Prostate gland (tissue), 2 donors: ENCODE measurements around the gene ZNF142.

Source experiments
- CTCF ChIP-seq, 4 experiments: fragments of 200-600 bp in 2 of 4; fragments of 450-650 bp in 2 of 4; sonication (generic) in 2 of 4; IDR thresholded peaks; 1 replicate in 3 of 4; 2 replicates in 1 of 4; pipeline ENCODE4 v1.5.1; 2016 to 2019; ENCODE audit warnings: antibody characterized with exemption in 4 of 4, mild to moderate bottlenecking in 2 of 4, moderate library complexity in 2 of 4
- POLR2A ChIP-seq: fragments of 450-650 bp; IDR thresholded peaks from one replicate; pipeline ENCODE4 v1.6.1; 2016; ENCODE audit warnings: antibody characterized with exemption, mild to moderate bottlenecking
- POLR2AphosphoS5 ChIP-seq: sonication (generic); formaldehyde crosslinking; IDR thresholded peaks from one replicate; pipeline ENCODE4 v1.6.1; 2017; ENCODE audit warnings: antibody characterized with exemption

DNA sequence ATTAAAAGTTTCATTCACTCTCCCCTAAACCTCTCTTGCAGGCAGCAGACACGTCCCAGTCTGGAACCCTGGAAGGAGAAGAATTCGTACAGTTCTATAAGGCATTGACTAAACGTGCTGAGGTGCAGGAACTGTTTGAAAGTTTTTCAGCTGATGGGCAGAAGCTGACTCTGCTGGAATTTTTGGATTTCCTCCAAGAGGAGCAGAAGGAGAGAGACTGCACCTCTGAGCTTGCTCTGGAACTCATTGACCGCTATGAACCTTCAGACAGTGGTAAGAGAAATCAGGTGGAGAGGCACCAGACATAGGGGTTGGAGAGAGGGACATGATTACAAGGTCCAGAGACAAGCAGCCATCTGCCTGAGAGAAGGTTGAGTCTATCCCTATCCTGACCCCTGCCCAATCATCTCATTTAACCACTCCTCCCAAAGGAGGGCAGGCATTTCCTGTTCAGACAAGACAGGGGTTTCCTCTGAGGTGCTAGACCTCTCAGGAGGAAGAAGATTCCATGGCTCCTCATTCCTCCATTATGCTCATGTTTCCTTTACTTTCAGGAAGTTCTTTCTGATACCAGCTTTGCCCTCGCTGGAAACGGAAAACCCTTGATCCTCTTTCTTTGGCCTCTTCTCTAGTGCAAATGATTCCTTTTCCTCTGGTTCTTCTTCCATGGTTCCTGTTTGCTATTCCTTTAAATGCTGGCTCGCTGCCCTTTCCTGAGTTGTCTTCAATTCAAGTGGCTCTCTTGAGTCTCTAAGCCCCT, 36.6 kb downstream of the ZNF142 start:
- TF ChIP-seq CTCF (IDR thresholded peaks at IDR 0.05) = no peak
- no peak for TF ChIP-seq POLR2A
- no peak for TF ChIP-seq POLR2AphosphoS5
